ENCODE data around the gene CDK5RAP3.
"Not testable (repeated sequence)": the region's sequence is repeated elsewhere in the genome, so short reads cannot be mapped to it uniquely, and the experiment has no call there.

CDK5RAP3 gene

DNA sequence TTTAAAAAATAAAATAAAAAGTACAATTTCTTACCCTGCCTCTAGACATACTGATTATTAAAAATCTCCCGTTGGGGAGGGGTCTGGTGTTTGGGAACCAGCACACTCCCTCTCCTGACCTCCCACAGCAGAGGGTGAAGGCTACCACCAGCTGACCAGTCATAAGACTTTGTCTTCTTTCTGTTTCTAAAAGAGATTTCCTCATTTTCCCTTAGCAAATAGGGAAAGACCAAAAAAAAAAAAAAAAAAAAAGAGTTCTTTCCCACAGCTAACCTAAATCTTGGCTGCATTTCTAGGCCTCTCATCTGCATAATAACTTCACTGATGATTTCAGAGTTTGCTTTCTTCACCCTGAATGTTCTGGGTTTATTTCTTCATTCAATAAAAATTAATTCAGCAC, 30.3 kb downstream of the CDK5RAP3 start:
- no peak for DNase-seq (ENCODE audit: low read depth)

DNA sequence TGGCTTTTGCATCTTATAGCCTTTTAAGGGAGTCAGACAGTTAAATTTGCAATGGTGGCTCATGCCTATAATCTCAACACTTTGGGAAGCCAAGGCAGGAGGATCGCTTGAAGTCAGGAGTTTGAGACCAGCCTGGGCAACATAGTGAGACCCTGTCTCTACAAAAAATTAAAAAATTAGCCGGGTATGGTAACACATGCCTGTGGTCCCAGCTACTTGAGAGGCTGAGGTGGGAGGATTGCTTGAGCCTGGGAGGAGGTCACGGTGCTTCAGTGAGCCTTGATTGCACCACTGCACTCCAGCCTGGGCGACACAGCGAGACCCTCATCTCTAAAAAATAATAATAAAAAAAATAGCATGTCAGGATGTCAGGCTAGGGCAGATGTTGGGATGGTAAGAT, 30.7 kb downstream of the CDK5RAP3 start:
- not testable (repeated sequence) for DNase-seq (ENCODE audit: low read depth)

DNA sequence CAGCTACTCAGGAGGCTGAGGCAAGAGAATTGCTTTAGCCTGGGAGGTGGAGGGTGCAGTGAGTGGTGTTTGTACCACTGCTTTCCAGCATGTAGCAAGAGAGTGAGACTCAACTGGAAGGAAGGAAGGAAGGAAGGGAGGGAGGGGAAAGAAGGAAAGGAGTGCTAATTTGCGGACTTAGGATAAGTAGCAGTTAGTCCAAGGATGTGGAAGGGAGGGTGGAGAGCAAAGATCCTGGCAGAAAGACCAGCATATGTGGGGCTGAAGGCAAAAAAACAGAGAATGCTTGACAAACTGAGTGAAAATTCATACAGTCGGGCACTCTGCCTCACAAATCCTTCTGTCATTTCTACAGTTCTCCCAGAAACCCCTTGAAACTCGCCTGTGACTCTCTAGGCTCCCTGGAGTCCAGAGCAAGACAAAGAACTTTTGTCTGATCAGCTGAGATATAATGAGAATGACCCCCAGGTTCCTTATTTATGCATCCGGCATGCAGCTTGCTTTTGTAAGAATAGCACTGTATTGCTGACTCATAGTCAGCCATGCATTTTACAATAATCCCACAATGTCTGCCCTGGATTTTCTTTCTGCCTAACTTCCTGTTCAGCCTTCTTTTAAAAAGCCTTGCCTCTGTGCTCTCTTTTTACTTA, 31.5 kb downstream of the CDK5RAP3 start:
- no peak for DNase-seq (ENCODE audit: low read depth)

DNA sequence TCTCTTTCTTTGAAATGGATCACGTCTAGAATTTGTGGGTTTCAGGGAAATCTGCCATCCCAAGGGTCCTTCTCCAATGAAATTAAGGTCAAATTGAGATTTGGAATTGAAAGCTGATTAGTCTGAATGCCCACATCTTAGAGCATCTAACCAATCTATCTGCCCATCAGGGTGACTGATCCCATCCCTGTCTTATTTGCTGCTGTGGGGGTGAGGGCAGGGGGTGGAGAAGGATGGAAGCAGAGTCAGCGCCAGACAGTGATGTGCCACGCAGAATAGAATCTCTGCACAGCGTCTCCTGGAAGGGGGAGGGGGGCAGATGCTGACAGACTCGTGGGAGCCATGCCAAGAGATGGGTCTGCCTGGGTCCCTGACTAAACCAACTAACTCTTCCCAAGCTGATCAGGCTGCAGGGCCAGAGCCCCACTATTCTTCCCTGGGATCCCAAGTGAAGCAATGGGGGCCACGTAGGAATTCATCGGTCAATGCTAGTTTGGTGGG, 32.1 kb downstream of the CDK5RAP3 start:
- no peak for DNase-seq (ENCODE audit: low read depth)

DNA sequence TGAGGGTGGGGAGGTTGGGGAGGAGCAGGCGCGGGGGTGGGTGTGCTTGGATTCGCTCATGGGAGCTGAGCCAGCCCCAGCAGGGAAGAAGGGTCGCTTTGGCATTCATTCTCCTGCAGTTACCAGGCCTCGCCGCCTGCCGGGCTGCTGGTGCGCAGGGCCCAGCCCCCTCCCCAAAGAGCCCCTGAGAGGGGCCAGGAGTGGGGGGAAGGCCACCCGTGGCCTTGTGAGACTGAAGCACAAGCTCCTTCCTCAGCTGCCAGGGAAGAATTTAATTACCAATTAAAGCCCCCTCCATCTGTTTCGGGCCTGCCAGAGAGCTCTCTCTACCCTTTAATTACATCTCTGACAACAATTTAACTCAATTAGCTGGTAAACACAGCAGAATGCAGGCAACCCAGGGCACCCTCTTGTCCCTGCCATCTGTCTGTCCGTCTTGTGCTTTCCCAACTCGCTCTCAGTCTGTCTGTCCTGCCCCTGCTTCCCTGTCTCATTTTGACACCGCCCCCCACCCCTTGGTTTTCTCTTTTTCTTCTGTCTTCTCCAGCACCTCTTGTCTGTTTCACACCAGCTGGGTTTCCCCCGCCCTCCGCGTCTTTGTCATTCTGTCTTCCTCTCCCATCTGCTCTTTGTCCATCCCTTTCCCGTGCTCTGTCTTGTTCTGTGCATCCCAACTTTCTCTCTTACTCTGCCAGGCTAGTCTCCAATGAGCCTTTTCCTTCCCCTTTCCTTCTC, 32.7 kb downstream of the CDK5RAP3 start:
- DNase-seq (ENCODE audit: low read depth): no peak

DNA sequence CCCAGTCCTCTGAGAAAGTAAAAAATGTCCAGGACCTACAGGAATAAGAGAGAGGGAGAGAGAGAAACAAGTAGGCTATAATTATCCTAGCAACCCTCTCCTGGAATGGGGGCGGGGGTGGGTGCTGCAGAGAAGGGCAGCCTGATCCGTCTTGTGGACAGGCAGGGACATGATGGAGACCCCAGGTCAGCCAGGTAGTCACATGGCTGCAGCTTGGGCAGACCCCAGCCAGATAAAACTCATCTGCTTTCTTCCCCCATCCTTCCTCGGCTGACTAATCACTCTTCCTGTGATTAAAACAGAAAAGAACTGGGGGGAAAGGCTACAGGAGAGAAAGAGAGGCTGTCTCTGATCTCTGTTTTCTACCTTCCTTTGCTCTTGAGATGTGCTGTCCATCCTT, 34.1 kb downstream of the CDK5RAP3 start:
- no peak for DNase-seq (ENCODE audit: low read depth)

DNA sequence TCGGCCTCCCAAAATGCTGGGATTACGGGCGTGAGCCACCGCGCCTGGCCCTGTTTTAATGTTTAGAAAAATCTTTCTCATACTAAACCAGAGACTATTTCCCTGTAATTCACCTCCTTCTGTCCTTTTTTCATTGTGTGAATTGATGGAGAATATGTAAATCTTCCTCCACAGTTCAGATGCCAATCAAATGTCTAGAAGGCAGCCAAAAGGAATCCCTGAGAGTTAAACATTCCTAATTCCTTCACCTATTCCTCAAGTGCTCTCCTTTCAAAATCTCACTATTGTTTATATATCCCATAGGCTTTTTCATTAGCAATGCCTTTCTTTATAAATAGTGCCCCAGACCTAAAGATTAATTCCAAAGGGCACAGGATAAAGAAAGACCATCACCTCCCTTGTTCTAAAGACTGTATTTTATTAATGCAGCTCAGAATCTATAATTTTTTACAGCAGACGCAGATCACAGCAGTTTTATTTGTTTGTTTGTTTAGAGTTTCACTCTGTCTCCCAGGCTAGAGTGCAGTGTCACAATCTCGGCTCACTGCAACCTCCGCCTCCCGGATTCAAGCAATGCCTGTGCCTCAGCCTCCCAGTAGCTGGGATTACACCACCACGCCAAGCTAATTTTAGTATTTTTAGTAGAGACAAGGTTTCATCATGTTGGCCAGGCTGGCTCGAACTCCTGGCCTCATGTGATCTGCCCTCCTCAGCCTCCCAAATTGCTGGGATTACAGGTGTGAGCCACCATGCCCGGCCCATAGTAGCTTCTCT, 36.2 kb downstream of the CDK5RAP3 start:
- no peak for DNase-seq (ENCODE audit: low read depth)

DNA sequence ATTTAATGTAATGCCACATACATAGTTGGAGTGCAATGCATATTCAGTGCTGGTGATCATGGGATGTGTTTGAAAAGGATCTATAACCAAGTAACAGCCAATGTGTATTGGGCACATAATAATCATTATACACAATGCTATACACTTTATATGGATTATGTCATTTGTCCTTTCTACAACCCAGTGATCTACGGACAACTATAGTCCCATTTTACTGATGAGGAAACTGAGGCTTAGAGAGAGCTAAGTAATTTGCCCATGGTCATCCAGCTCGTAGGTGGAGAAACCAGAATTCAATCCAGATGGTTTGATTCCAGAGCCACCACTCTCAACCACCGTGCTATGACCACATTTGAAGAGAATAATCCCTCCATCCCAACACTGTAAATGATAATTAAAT, 39.3 kb downstream of the CDK5RAP3 start:
- no peak for DNase-seq (ENCODE audit: low read depth)

DNA sequence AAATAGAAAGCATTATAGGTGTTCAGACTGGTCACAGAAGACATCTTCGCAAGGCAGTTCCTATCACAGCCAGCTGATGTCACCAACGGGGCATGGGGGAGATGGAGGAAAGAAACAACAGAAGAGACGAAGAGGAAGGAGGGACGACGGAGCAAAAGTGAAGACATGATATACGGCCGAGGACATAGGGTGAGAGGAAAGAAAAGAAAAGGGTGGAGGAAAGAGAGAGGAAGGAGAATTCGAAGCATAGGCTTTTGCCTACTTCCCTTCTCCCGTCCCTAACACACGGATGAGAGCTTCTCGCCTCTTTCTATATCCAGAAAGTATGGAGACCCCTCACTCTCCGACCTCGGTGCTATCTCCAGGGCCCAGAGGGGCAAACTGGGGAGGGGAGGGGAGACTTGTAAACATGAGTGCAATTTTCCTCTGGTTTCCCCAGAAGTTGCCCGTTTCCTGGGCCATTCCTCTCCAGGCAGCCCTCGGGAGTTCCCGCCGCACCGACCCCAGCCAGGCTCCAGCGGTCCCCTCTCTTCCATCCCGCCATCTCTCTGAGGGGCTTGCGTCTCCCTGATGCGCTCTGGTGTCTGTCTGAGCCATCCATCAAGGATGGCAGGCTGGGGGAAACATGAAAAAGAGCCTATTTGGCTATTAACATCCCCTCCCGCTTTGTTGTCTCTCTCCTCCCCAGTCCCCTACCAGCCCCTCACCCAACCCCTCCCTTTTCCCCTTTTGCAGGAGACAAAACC, 40.7 kb downstream of the CDK5RAP3 start:
- DNase-seq (ENCODE audit: low read depth): no peak

DNA sequence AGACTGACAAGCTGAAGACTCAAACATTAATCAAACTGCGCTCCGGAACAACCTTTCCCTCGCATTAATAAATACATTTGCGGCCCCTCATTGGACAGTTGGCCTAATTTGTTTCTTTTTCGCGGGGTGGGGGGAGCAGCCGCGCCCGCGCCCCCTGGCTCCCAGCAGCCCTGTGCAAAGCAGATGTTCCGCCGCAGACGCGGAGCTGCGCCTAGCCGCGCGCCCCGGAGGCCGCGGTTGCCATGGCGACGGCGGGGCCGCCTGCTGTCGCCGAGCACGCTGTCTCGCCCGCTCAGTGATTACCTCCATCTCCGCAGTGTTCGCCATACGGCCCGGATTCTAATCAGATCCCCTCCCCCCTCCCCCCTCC, 41.2 kb downstream of the CDK5RAP3 start:
- no peak for DNase-seq (ENCODE audit: low read depth)

DNA sequence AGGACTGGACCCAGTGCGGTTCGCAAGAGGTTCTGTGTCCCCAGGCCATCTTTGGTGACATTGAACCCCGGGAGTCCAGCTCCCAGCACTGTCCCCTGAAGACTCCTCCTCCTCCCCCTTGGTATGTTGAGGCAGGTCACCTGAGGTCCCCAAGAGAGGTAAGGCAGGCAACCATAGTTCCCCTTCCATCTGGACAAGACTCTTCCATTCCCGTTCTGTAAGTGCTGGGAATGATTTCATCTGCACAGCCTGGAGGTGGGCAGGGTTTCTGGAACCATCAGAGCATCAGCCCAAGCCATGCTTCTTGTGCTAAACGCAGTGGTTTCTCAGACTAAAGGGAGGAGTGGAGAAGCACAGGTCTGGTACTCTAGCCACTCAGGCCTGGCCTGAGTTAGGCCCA, 41.7 kb downstream of the CDK5RAP3 start:
- no peak for DNase-seq (ENCODE audit: low read depth)

DNA sequence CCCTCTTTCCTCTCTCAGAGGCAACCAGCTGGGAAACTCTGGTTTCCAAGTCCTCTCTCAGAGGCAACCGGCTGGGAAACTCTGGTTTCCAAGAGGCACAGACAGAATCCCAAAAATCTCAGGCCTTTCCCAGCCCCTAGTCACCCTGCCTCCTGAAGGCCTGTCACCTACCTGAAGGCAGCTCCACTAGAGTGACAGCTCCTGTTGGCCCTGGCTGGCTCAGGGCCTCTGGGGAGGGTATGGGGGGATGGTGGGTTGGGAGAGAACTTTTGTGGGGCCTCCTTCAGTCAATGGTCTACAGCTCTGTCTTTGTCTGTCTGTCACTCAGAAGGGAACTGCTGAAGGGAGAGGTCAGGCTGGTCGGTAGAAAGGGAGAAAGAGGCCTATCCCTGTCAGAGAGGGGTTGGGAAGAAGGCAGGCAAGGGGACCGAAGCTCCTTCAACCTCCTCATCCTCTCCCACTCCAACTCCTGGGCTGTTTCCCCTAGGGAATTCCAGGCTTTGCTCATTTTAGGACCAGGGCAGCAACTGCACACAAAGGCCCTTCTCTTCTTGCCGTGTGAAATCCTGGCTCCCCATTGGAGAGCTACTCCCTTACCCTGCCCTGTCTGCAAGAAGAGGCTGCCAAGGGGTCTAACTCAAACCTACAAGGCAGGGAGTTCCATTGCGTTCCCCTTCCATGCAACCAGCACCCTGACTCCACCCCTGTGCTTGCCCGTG, 43.1 kb downstream of the CDK5RAP3 start:
- DNase-seq (ENCODE audit: low read depth): no peak

DNA sequence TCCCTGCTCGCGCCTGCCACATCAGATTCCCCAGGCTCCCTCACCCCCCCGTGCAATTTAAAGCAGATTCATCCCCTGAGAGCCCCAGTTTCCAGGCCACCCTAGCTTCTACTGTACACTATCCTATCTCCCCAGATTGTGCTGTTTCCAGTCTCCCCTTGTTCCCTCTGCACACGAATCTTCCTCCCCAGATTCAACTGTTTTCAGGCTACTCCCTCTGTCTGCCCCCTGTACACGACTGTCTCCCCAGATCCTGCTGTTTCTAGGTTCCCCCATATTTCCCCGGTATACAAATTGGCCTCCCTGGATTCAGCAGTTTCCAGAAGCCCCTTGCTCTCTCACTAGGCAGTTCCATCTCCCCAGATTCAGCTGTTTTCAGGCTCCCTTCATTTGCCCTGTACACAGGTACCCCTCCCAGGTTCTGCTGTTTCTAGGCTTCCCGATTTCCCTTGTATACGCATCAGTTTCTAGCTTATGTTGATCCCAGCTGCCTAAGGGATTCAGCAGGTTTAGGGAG, 43.7 kb downstream of the CDK5RAP3 start:
- no peak for DNase-seq (ENCODE audit: low read depth)

DNA sequence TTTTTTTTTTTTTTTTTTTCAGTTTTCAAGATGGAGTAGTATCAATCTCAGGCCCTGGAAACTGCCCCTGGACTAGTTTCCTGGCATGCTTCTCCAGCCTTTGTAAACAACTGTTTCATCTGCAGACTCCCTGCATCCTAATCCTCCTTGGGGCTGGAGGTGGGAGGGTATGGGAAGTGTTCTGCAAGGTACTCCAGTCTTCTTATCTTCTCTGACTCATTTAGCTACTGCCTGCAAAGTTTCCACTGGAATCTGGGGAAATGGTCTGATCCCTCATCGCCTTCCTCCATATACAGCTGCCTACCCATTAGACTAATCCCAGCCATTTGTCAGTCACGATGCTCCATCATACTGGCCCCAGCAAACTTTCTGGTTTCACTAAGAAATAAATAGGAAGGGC, 45.2 kb downstream of the CDK5RAP3 start:
- DNase-seq (ENCODE audit: low read depth): no peak

DNA sequence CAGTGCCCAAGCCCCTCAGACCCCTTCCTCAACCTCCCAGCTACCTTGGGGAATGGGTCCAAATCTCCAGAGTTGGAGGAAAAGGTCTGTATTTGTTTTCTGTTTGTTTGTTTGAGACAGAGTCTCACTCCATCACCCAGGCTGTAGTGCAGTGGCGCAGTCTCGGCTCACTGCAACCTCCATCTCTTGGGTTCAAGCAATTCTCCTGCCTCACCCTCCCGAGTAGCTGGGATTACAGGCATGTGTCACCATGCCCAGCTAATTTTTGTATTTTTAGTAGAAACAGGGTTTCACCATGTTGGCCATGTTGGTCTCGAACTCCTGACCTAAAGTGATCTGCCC, 46.9 kb downstream of the CDK5RAP3 start:
- DNase-seq (ENCODE audit: low read depth): not testable (repeated sequence)

DNA sequence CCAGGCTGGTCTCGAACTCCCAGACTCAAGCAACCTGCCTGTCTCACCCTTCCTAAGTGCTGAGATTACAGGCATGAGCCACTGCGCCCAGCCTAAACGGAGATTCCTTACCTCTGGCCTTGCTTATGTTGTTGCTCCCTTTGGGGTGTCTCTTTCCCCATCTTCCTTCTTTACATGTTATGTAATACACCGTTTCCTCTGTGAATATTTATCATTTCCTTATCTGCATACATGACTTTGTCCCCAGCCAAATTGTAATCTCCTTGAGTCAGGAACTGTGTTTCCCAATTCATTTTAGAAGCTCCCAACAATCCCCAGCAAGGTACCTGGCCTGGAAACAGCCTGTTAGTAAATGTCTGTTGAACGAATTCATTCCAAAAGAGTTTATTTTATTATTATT, 51.0 kb downstream of the CDK5RAP3 start:
- DNase-seq (ENCODE audit: low read depth): no peak

DNA sequence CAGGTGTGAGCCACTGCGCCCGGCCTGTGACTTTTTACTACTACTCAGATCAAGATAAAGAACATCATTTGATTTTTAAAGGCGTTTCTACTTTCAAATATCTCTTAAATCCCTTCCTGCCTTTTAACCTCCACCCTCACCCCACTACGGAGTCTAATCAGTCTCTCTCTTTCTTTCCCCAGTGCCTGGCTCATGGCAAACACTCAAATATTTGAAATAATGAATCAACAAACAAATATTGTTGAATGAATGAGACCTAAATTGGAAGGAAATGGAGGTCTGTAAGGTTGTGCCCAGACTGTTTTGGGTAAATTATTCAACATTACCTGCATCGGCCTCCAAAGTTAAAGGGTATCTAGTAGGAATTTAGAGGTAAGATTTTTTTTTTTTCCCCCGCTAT, 52.0 kb downstream of the CDK5RAP3 start:
- DNase-seq (ENCODE audit: low read depth): no peak

DNA sequence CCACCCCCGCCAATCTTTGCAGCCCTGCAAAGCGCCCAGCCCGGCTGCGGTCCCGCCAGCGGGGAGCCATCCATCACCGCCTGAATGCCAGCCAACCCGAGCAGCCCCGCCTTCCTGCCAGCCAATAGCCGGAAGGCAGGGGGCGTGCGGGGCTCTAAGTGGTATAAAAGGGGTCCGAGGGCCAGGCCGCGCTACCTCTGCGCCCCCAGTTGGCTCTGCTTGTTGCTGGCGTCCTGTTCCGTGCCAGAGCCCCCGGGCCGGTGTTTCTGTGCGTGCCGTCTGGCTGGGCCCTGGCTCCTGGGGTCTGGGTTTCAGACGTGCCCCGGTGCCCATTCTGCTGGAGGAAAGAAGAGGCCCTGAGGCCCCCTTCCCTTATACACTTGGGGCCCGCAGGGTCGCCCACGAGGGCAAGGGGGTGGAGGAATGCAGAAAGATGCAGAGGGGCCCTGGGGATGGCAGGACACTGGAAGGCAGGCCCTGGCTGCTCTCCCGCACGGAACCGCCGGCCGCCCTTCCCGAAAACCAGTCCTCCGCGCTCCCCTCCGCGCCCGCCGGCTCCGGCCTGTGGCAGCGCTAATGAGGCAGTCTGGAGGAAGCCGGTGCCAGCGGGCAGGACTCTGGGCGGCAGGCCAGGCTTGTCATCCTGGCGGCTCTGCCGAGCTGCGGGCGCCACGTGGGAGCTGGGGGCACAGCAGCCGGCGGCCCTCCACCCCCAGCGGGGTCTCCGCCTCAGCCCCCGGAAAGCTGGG, 52.7 kb downstream of the CDK5RAP3 start:
- no peak for DNase-seq (ENCODE audit: low read depth)

DNA sequence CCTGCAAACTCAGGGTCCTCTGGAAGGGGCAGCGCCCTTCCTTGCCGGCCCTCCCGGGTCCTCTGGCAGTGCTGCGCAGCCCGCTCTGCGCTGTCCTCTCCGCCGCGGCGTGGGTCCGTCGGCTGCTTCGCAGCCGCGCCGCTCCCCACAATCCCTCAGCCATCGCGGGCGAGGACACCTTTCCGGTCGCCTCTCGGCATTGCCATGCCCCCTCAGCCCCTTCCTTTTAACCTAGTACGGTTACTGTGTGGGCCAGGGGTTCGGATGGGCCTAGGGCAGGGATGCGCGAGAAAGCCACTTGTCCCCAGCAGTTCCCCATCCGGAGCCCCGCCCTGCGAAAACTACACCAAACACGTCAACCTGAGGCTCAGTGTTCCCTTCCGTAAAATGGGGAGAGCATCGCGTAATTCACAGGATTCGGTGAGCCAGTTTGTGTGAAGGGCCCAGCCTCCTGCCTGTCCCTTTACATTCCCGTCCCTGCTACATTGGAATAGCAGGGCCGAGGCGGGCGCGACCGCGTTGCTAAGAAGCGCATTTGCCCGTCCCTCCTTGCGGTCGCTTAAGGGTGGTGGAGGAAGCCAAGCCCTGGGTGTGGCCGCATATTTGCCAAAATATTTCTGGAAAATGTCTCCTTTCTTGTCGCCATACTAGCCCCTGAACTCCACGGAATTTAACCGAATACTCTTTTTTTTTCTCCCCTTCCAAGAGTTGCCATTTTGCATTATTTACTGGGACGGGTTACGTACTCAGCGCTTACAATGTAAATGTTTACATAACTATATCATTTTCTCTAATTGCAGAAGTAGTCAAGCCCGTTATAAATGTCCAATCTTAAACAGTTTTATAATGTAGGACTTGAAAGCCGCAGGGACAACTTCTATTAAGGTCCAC, 53.5 kb downstream of the CDK5RAP3 start:
- DNase-seq (ENCODE audit: low read depth): no peak
